Measurements from ENCODE around the gene LRFN4.

The LRFN4 gene

GRCh38 chr11:66894141-66894540 is 37.3 kb downstream of the LRFN4 start:
- DNase-seq = no peak

- DNase-seq = no peak
These were observed 45.1 kb downstream of the LRFN4 start for GRCh38 chr11:66901964-66902390.

- DNase-seq = no peak
These were observed 45.8 kb downstream of the LRFN4 start for GRCh38 chr11:66902486-66903177.

GRCh38 chr11:66904055-66904454 is 47.2 kb downstream of the LRFN4 start:
- no peak for DNase-seq

- DNase-seq = no peak
These were observed 47.7 kb downstream of the LRFN4 start for GRCh38 chr11:66904561-66904960.

GRCh38 chr11:66904981-66905521 is 48.2 kb downstream of the LRFN4 start:
- DNase-seq = no peak

- no peak for DNase-seq
These were observed 48.8 kb downstream of the LRFN4 start for GRCh38 chr11:66905631-66906030.

- no peak for DNase-seq
These were observed 49.3 kb downstream of the LRFN4 start for GRCh38 chr11:66906061-66906733.

- no peak for DNase-seq
These were observed 51.1 kb downstream of the LRFN4 start for GRCh38 chr11:66907751-66908630.

- no peak for DNase-seq
These were observed 52.3 kb downstream of the LRFN4 start for GRCh38 chr11:66909181-66909580.

- DNase-seq = no peak
These were observed 53.2 kb downstream of the LRFN4 start for GRCh38 chr11:66910016-66910415.

All from NCI-H1417 treated with DMSO at 0.1 percent for 48 hours (cell line).